Breast epithelium (tissue), 3 donors: ENCODE results near the gene OR51E1.

Source experiments
- POLR2A ChIP-seq: fragments of 450-650 bp; IDR thresholded peaks from one replicate; pipeline ENCODE4 v1.6.1; 2016; ENCODE audit warnings: antibody characterized with exemption, mild to moderate bottlenecking, moderate library complexity
- POLR2AphosphoS5 ChIP-seq, 3 donors: sonication (generic); formaldehyde crosslinking; IDR thresholded peaks; one replicate each; pipeline ENCODE4 v1.6.1; 2017; ENCODE audit warnings: antibody characterized with exemption in 3 of 3
- TF ChIP-seq, protein P1 (sequence below), 3 donors: fragments of 450-650 bp; IDR thresholded peaks; one replicate each; pipeline ENCODE4 v1.5.1; 2016 to 2017; ENCODE audit warnings: antibody characterized with exemption in 3 of 3, mild to moderate bottlenecking in 3 of 3, moderate library complexity in 3 of 3

- TF ChIP-seq, protein P1, sequence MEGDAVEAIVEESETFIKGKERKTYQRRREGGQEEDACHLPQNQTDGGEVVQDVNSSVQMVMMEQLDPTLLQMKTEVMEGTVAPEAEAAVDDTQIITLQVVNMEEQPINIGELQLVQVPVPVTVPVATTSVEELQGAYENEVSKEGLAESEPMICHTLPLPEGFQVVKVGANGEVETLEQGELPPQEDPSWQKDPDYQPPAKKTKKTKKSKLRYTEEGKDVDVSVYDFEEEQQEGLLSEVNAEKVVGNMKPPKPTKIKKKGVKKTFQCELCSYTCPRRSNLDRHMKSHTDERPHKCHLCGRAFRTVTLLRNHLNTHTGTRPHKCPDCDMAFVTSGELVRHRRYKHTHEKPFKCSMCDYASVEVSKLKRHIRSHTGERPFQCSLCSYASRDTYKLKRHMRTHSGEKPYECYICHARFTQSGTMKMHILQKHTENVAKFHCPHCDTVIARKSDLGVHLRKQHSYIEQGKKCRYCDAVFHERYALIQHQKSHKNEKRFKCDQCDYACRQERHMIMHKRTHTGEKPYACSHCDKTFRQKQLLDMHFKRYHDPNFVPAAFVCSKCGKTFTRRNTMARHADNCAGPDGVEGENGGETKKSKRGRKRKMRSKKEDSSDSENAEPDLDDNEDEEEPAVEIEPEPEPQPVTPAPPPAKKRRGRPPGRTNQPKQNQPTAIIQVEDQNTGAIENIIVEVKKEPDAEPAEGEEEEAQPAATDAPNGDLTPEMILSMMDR (IDR thresholded peaks at IDR 0.05), result no peak
- TF ChIP-seq POLR2A, result no peak
- no peak for TF ChIP-seq POLR2AphosphoS5 (IDR thresholded peaks at IDR 0.05)
Observed at GRCh38 chr11:4664786-4665185, 21.0 kb downstream of the OR51E1 start.
